ENCODE data around the gene CARD14. TPM values are rescaled to one million over a fixed set of nuclear protein-coding genes. Genes with fewer than 3 reads are reported as not detected.

Gene CARD14
- total RNA-seq, 1 donor from 2014 or later = 0.64 TPM

- H3K36me3 Mint-ChIP-seq (ENCODE audit: low read depth, unreplicated experiment) = peaks cover 14% of the 10 kb centered on the region
- no peaks in the 10 kb centered on the region for H3K9me3 Mint-ChIP-seq (ENCODE audit: unreplicated experiment)
- H3K4me1 Mint-ChIP-seq (ENCODE audit: unreplicated experiment) = no peaks in the 10 kb centered on the region
- DNase-seq (ENCODE audit: low spot score) = no peak
- no peak for TF ChIP-seq CTCF (IDR thresholded peaks at IDR 0.05; ENCODE audit: unreplicated experiment)
- peaks cover 7% of the 10 kb centered on the region for H3K27me3 Mint-ChIP-seq (ENCODE audit: unreplicated experiment)
- H3K4me3 Mint-ChIP-seq (ENCODE audit: unreplicated experiment) = no peak overlapping the region
- H3K27ac Mint-ChIP-seq (ENCODE audit: unreplicated experiment) = no peak overlapping the region
These were observed 76.9 kb downstream of the CARD14 start for GRCh38 chr17:80246726-80247125.

GRCh38 chr17:80247561-80247960 lies 77.7 kb downstream of the CARD14 start:
- Mint-ChIP-seq H3K36me3 (ENCODE audit: low read depth, unreplicated experiment) (peaks cover 14% of the 10 kb centered on the region), H3K27me3 (ENCODE audit: unreplicated experiment) (peaks cover 7% of the 10 kb centered on the region), H3K4me3 (ENCODE audit: unreplicated experiment) (no peak overlapping the region), H3K27ac (ENCODE audit: unreplicated experiment) (no peak overlapping the region), H3K9me3 (ENCODE audit: unreplicated experiment) (no peaks in the 10 kb centered on the region), H3K4me1 (ENCODE audit: unreplicated experiment) (no peaks in the 10 kb centered on the region)
- TF ChIP-seq CTCF (IDR thresholded peaks at IDR 0.05; ENCODE audit: unreplicated experiment) = no peak
- no peak for DNase-seq (ENCODE audit: low spot score)

- no peaks in the 10 kb centered on the region for H3K9me3 Mint-ChIP-seq (ENCODE audit: unreplicated experiment)
- peaks cover 7% of the 10 kb centered on the region for H3K27me3 Mint-ChIP-seq (ENCODE audit: unreplicated experiment)
- peaks cover 1% of the 10 kb centered on the region for H3K4me1 Mint-ChIP-seq (ENCODE audit: unreplicated experiment)
- no peak for TF ChIP-seq CTCF (IDR thresholded peaks at IDR 0.05; ENCODE audit: unreplicated experiment)
- DNase-seq (ENCODE audit: low spot score) = no peak
- H3K36me3 Mint-ChIP-seq (ENCODE audit: low read depth, unreplicated experiment) = peaks cover 12% of the 10 kb centered on the region
- no peak overlapping the region for H3K27ac Mint-ChIP-seq (ENCODE audit: unreplicated experiment)
- H3K4me3 Mint-ChIP-seq (ENCODE audit: unreplicated experiment) = no peak overlapping the region
These were observed 78.4 kb downstream of the CARD14 start for GRCh38 chr17:80248001-80248893.

- H3K36me3 Mint-ChIP-seq (ENCODE audit: low read depth, unreplicated experiment) = peaks cover 12% of the 10 kb centered on the region
- no peak overlapping the region for H3K27ac Mint-ChIP-seq (ENCODE audit: unreplicated experiment)
- peaks cover 8% of the 10 kb centered on the region for H3K4me1 Mint-ChIP-seq (ENCODE audit: unreplicated experiment)
- no peak overlapping the region for H3K4me3 Mint-ChIP-seq (ENCODE audit: unreplicated experiment)
- H3K27me3 Mint-ChIP-seq (ENCODE audit: unreplicated experiment) = peaks cover 11% of the 10 kb centered on the region
- TF ChIP-seq CTCF (IDR thresholded peaks at IDR 0.05; ENCODE audit: unreplicated experiment) = no peak
- DNase-seq (ENCODE audit: low spot score) = no peak
- no peaks in the 10 kb centered on the region for H3K9me3 Mint-ChIP-seq (ENCODE audit: unreplicated experiment)
These were observed 79.3 kb downstream of the CARD14 start for GRCh38 chr17:80248894-80249710.

Measured in endothelial cell (in vitro differentiated cells).